GM23248 (cell line): ENCODE results near the gene TERB2.
"Not testable (repeated sequence)": the region's sequence is repeated elsewhere in the genome, so short reads cannot be mapped to it uniquely, and the experiment has no call there.

ENCODE experiments used
- EZH2 ChIP-seq: fragments of 200-600 bp; sonication (generic); IDR thresholded peaks from 2 replicates; pipeline ENCODE4 v1.6.1; 2018; ENCODE audit warnings: antibody characterized with exemption, mild to moderate bottlenecking; ENCODE audit not compliant: insufficient read depth, poor library complexity, severe bottlenecking
- EZH2phosphoT487 ChIP-seq: fragments of 200-600 bp; sonication (generic); IDR thresholded peaks from 2 replicates; pipeline ENCODE4 v1.6.1; 2018; ENCODE audit warnings: antibody characterized with exemption, moderate library complexity, mild to moderate bottlenecking, low read depth; ENCODE audit not compliant: insufficient read depth

GRCh38 chr15:44976183-44976582 is 19.7 kb downstream of the TERB2 start:
- not testable (repeated sequence) for TF ChIP-seq EZH2, EZH2phosphoT487
